IPS DF 19.7 (cell line): ENCODE measurements around the gene ZBTB20.

Source experiments
- DNase-seq: peaks from one replicate; pipeline ENCODE4 v3.0.0-alpha.2; 2013; ENCODE audit warnings: low read depth, low spot score

ZBTB20 gene

GRCh38 chr3:114674036-114674435 is 473.1 kb downstream of the ZBTB20 start:
- no peak for DNase-seq

- no peak for DNase-seq
Observed at GRCh38 chr3:114673481-114673880, 473.6 kb downstream of the ZBTB20 start.

- DNase-seq: no peak
Observed at GRCh38 chr3:114672692-114673447, 474.2 kb downstream of the ZBTB20 start.

GRCh38 chr3:114671741-114672510 is 475.2 kb downstream of the ZBTB20 start:
- DNase-seq: no peak

GRCh38 chr3:114669614-114670013 is 477.5 kb downstream of the ZBTB20 start:
- no peak for DNase-seq

- no peak for DNase-seq
Observed at GRCh38 chr3:114668099-114668498, 479.0 kb downstream of the ZBTB20 start.

GRCh38 chr3:114666623-114667022 is 480.5 kb downstream of the ZBTB20 start:
- no peak for DNase-seq

GRCh38 chr3:114664006-114664405 is 483.1 kb downstream of the ZBTB20 start:
- DNase-seq: no peak

GRCh38 chr3:114660808-114661207 is 486.3 kb downstream of the ZBTB20 start:
- no peak for DNase-seq

GRCh38 chr3:114660124-114660523 is 487.0 kb downstream of the ZBTB20 start:
- DNase-seq: no peak

GRCh38 chr3:114659109-114660061 is 487.7 kb downstream of the ZBTB20 start:
- no peak for DNase-seq

- no peak for DNase-seq
Observed at GRCh38 chr3:114651555-114651954, 495.5 kb downstream of the ZBTB20 start.

- no peak for DNase-seq
Observed at GRCh38 chr3:114650808-114651207, 496.3 kb downstream of the ZBTB20 start.

GRCh38 chr3:114649331-114649730 is 497.8 kb downstream of the ZBTB20 start:
- DNase-seq: no peak

GRCh38 chr3:114646526-114646925 is 500.6 kb downstream of the ZBTB20 start:
- no peak for DNase-seq

- DNase-seq: no peak
Observed at GRCh38 chr3:114645392-114645791, 501.7 kb downstream of the ZBTB20 start.

- no peak for DNase-seq
Observed at GRCh38 chr3:114644367-114644766, 502.7 kb downstream of the ZBTB20 start.

GRCh38 chr3:114642951-114643741 is 503.9 kb downstream of the ZBTB20 start:
- no peak for DNase-seq

- no peak for DNase-seq
Observed at GRCh38 chr3:114640126-114640525, 507.0 kb downstream of the ZBTB20 start.

GRCh38 chr3:114639171-114639570 is 507.9 kb downstream of the ZBTB20 start:
- DNase-seq: no peak

- DNase-seq: no peak
Observed at GRCh38 chr3:114635878-114636277, 511.2 kb downstream of the ZBTB20 start.
